HG03280 (cell line): Measurements from ENCODE around the gene SPIRE1.
"Not testable (repeated sequence)": the region's sequence is repeated elsewhere in the genome, so short reads cannot be mapped to it uniquely, and the experiment has no call there.

Experiments
- ATAC-seq: cut with Tn5 transposase; IDR thresholded peaks from one replicate; pipeline ENCODE4 v1.9.1; 2021; ENCODE audit warnings: mild to moderate bottlenecking, moderate library complexity; ENCODE audit not compliant: unreplicated experiment

Gene SPIRE1

GRCh38 chr18:12556946-12557806, 100.7 kb downstream of the SPIRE1 start:
- no peak for ATAC-seq

GRCh38 chr18:12554796-12555388, 103.0 kb downstream of the SPIRE1 start:
- ATAC-seq = no peak

- ATAC-seq = no peak
Observed at GRCh38 chr18:12552879-12553242, 105.0 kb downstream of the SPIRE1 start.

- not testable (repeated sequence) for ATAC-seq
Observed at GRCh38 chr18:12551943-12552878, 105.7 kb downstream of the SPIRE1 start.

GRCh38 chr18:12551466-12551865, 106.4 kb downstream of the SPIRE1 start:
- ATAC-seq = not testable (repeated sequence)

- ATAC-seq = no peak
Observed at GRCh38 chr18:12543697-12544096, 114.2 kb downstream of the SPIRE1 start.

GRCh38 chr18:12540751-12541150, 117.2 kb downstream of the SPIRE1 start:
- no peak for ATAC-seq

GRCh38 chr18:12539158-12539557, 118.7 kb downstream of the SPIRE1 start:
- not testable (repeated sequence) for ATAC-seq

GRCh38 chr18:12534820-12535219, 123.1 kb downstream of the SPIRE1 start:
- no peak for ATAC-seq

GRCh38 chr18:12532661-12533060, 125.2 kb downstream of the SPIRE1 start:
- no peak for ATAC-seq

GRCh38 chr18:12531749-12532148, 126.2 kb downstream of the SPIRE1 start:
- no peak for ATAC-seq

- ATAC-seq = no peak
Observed at GRCh38 chr18:12520442-12520992, 137.4 kb downstream of the SPIRE1 start.

GRCh38 chr18:12518832-12519531, 138.9 kb downstream of the SPIRE1 start:
- no peak for ATAC-seq

- no peak for ATAC-seq
Observed at GRCh38 chr18:12518326-12518725, 139.6 kb downstream of the SPIRE1 start.

- ATAC-seq = no peak
Observed at GRCh38 chr18:12517142-12517825, 140.6 kb downstream of the SPIRE1 start.

- ATAC-seq = no peak
Observed at GRCh38 chr18:12516049-12516630, 141.8 kb downstream of the SPIRE1 start.

- ATAC-seq = no peak
Observed at GRCh38 chr18:12515550-12515949, 142.4 kb downstream of the SPIRE1 start.

GRCh38 chr18:12507007-12507406, 150.9 kb downstream of the SPIRE1 start:
- no peak for ATAC-seq

- no peak for ATAC-seq
Observed at GRCh38 chr18:12500986-12501385, 156.9 kb downstream of the SPIRE1 start.
